ENCODE data around the gene ELAPOR1. TPM values are rescaled to one million over a fixed set of nuclear protein-coding genes. Genes with fewer than 3 reads are reported as not detected.

ELAPOR1 gene
- total and polyA plus RNA-seq, 2 of the 4 experiments (the other 2 are of a cell fraction): 0.54 to 1.6 TPM

DNA sequence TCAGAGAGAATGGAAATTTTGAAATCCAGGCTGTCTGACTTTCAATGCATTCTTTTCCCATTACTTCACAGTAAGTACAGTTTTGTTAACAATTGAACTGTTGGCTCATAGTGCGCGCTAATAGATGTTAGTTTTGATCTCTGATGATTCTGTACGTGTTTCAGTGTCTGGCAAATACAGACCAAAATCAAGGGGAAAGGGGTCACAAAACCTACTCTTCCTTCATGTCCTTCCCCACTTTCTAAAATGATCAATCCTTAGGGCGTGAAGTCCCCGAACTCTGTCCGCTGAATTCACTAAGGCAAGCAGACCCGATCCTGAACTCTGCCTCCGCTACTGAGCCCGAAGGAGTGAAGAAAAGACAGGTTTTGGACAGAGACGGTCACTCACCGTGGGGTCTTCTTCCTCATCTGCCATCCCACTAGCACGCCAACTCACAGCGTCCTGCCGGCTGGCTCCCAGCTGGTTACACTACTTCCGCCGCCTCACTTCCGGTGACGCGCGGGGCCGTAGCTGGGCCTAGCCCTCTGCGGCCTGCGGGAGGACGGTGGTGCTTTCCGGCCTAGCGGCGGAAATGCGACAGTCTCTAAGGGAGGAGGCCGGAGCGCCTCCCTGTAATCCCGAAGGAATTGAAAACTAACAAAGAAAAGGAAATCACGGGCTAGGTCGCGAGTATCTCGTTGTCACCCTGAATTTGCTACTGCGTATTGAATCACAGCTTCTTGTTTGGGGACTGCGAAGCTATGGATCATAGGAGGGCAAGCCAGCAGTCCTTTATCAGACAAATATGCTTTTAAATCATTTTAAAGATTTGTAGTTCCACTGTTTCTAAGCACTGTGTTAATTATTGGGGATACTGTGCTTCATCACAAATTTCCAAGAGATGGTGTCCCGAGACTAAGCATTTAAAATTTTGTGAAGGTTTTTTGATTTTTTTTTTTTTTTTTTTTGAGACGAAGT lies 38.1 kb upstream of the ELAPOR1 start, which contains the start of gene TAF13:
Gene TAF13 (minus strand): TSS at position 473 of the 960 bp plus-strand sequence. CDS start 56 bp downstream, at position 417.
- ATAC-seq (ENCODE audit: low read depth) (peak; percentile 99), DNase-seq (peak; percentile 96)
- Histone ChIP-seq H2AFZ (replicated peaks; ENCODE audit: low read length, poor library complexity) (peak within 1 kb of the TSS; percentile 86), H4K5ac (ENCODE audit: low read depth, low read length) (peak within 1 kb of the TSS; percentile 100), H3K9me3 (ENCODE audit: control insufficient read depth, insufficient read depth, low read length) (no peaks in the 10 kb centered on the region), H3K27ac (ENCODE audit: insufficient read depth, low read length) (peak within 1 kb of the TSS; percentile 99), H2BK5ac (ENCODE audit: low read depth, low read length, poor library complexity, severe bottlenecking) (peak within 1 kb of the TSS; percentile 98), H2BK20ac (ENCODE audit: low read depth, low read length) (no peak within 1 kb of the TSS; the same call in 1 of the 2 replicates), H3K14ac (replicated peaks; ENCODE audit: low read depth, low read length) (peak within 1 kb of the TSS; percentile 99), H2AK9ac (replicated peaks; ENCODE audit: low read depth, low read length, poor library complexity) (peak within 1 kb of the TSS; percentile 95), H4K91ac (ENCODE audit: insufficient read depth, low read depth, low read length) (peak within 1 kb of the TSS; percentile 95), H3K4me1 (ENCODE audit: control insufficient read depth, insufficient read depth, low read length) (no peaks in the 10 kb centered on the region), H4K20me1 (ENCODE audit: insufficient read depth, low read length) (peaks cover 11% of the 10 kb centered on the region; the same call in 1 of the 2 replicates), H3K9ac (ENCODE audit: low read depth, low read length) (peak within 1 kb of the TSS; percentile 100), H3K23ac (ENCODE audit: low read depth, low read length) (peak within 1 kb of the TSS; percentile 98), H3K36me3 (ENCODE audit: control insufficient read depth, insufficient read depth, low read length) (peaks cover 12% of the 10 kb centered on the region), H3K18ac (ENCODE audit: low read depth, low read length) (peak within 1 kb of the TSS; percentile 99), H3K79me1 (ENCODE audit: low read depth in 1 of 2, low read length in 2 of 2) (peaks cover 3 to 21% of the 10 kb centered on the region in 2 experiments; a peak in 3 of 4 replicates), H3K4me3 (ENCODE audit: insufficient read depth, low read depth, low read length) (peak within 1 kb of the TSS; percentile 85), H3K9me1 (ENCODE audit: insufficient read depth, low read length) (no peaks in the 10 kb centered on the region; the same call in 1 of the 2 replicates), H2BK15ac (ENCODE audit: low read depth, low read length) (peak within 1 kb of the TSS; percentile 81; the same call in 2 of the 3 replicates), H3K4ac (ENCODE audit: low read depth, low read length) (peak within 1 kb of the TSS; percentile 99), H4K8ac (ENCODE audit: low read depth in 2 of 2, low read length in 2 of 2) (peak within 1 kb of the TSS; percentile 94 to 100), H3K4me2 (ENCODE audit: low read depth, low read length) (peak within 1 kb of the TSS; percentile 100), H2BK120ac (ENCODE audit: low read depth, low read length) (peak within 1 kb of the TSS; percentile 75), H3K27me3 (ENCODE audit: control insufficient read depth, insufficient read depth, low read length) (no peaks in the 10 kb centered on the region), H3K56ac (ENCODE audit: extremely low read depth, insufficient read depth, low read length) (peak within 1 kb of the TSS; percentile 98), H2AK5ac (ENCODE audit: low read depth, low read length) (peak within 1 kb of the TSS; percentile 96)
- in situ Hi-C loops (cut with MboI; ENCODE audit: low sequenced_read_pairs): no loop called here
- dilution Hi-C loops (cut with HindIII; ENCODE audit: low sequenced_read_pairs, unreplicated experiment): no loop called here
- WGBS, 2 experiments (ENCODE audit: extremely low coverage in 2 of 2, insufficient read length in 1 of 2): 2% methylated on average over 23 of the region's 39 CpGs; no CpG with 5 or more reads in 1 of the 2 experiments
- BruUV-seq (replicated peaks): TSS peak; percentile 98
- intact Hi-C loops (cut with micrococcal nuclease): loop anchor here (1.0 kb wide), 1 partner anchor 24 kb away; no protein-coding TSS in a partner anchor
- ChIA-PET POLR2A (ENCODE audit: unreplicated experiment) (interaction anchor here (0.6 to 1.1 kb wide), 3 partner anchors 8 to 48 kb away, joined by 3 to 4 read pairs (median 3); partner anchors contain the start of gene TMEM167B), CTCF (interaction anchor here (0.6 to 1.0 kb wide), 4 partner anchors 24 to 155 kb away, joined by 3 to 8 read pairs (median 4); a partner anchor contains a TSS)
- TF ChIP-seq MAZ (IDR thresholded peaks at IDR 0.05; ENCODE audit: borderline replicate concordance, low read depth, low read length) (peak; percentile 74; the same call in 1 of the 2 replicates), MAFK (IDR thresholded peaks at IDR 0.05; ENCODE audit: low read depth, low read length) (no peak), POLR2A (IDR thresholded peaks at IDR 0.05; ENCODE audit: low read depth, low read length) (peak; percentile 100), CTCF (conservative IDR thresholded peaks at IDR 0.05; ENCODE audit: low read depth, low read length) (peak; percentile 43), SMC3 (IDR thresholded peaks at IDR 0.05; ENCODE audit: low read depth, low read length) (no peak), CEBPB (IDR thresholded peaks at IDR 0.05; ENCODE audit: low read depth, low read length) (no peak; the same call in 1 of the 2 replicates), CHD1 (IDR thresholded peaks at IDR 0.05; ENCODE audit: low read depth, low read length) (no peak; the same call in none of the 2 replicates), MXI1 (IDR thresholded peaks at IDR 0.05; ENCODE audit: borderline replicate concordance, low read depth, low read length) (peak; percentile 70; the same call in 1 of the 2 replicates), RAD21 (IDR thresholded peaks at IDR 0.05; ENCODE audit: low read length) (peak; percentile 11; the same call in 1 of the 2 replicates), RFX5 (IDR thresholded peaks at IDR 0.05; ENCODE audit: low read depth, low read length) (no peak)
- TF ChIP-seq, protein P1, sequence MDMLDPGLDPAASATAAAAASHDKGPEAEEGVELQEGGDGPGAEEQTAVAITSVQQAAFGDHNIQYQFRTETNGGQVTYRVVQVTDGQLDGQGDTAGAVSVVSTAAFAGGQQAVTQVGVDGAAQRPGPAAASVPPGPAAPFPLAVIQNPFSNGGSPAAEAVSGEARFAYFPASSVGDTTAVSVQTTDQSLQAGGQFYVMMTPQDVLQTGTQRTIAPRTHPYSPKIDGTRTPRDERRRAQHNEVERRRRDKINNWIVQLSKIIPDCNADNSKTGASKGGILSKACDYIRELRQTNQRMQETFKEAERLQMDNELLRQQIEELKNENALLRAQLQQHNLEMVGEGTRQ (IDR thresholded peaks at IDR 0.05; ENCODE audit: low read depth, low read length): no peak
- TF ChIP-seq, protein P2, sequence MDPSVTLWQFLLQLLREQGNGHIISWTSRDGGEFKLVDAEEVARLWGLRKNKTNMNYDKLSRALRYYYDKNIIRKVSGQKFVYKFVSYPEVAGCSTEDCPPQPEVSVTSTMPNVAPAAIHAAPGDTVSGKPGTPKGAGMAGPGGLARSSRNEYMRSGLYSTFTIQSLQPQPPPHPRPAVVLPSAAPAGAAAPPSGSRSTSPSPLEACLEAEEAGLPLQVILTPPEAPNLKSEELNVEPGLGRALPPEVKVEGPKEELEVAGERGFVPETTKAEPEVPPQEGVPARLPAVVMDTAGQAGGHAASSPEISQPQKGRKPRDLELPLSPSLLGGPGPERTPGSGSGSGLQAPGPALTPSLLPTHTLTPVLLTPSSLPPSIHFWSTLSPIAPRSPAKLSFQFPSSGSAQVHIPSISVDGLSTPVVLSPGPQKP (IDR thresholded peaks at IDR 0.05; ENCODE audit: borderline replicate concordance, low read depth, low read length): peak; percentile 70; the same call in 1 of the 2 replicates

Measured in IMR-90 (cell line).